Gastrocnemius medialis (tissue), 4 donors: ENCODE measurements around the gene HTATSF1. TPM values are rescaled to one million over a fixed set of nuclear protein-coding genes. Genes with fewer than 3 reads are reported as not detected.

Experiments used
- ATAC-seq, 2 donors: fragments of 150-250 bp; one replicate each; pipeline ENCODE4 v1.9.1; 2016
- DNase-seq, 2 donors: peaks; one replicate each; pipeline ENCODE4 v3.0.0-alpha.2; 2019
- H3K27ac ChIP-seq, 4 donors: fragments of 200-600 bp; sonication (generic); 1 replicate in 1 of 4; 2 replicates in 3 of 4; pipeline ENCODE4 v1.5.1; 2016 to 2018; ENCODE audit warnings: mild to moderate bottlenecking in 2 of 4, moderate library complexity in 1 of 4
- H3K27me3 ChIP-seq, 3 donors: fragments of 200-600 bp; sonication (generic) in 2 of 3; 1 replicate in 1 of 3; 2 replicates in 2 of 3; pipeline versions ENCODE4 v1.5.1 to v1.6.0; 2016 to 2019; ENCODE audit warnings: mild to moderate bottlenecking in 1 of 3, moderate library complexity in 1 of 3
- H3K36me3 ChIP-seq, 2 donors: fragments of 200-600 bp; sonication (generic) in 1 of 2; one replicate each; pipeline ENCODE4 v1.5.1; 2017 to 2018
- H3K4me1 ChIP-seq, 2 donors: fragments of 200-600 bp; sonication (generic) in 1 of 2; one replicate each; pipeline ENCODE4 v1.5.1; 2016 to 2017; ENCODE audit warnings: mild to moderate bottlenecking in 2 of 2
- H3K4me3 ChIP-seq, 4 donors: fragments of 200-600 bp; sonication (generic) in 3 of 4; 1 replicate in 1 of 4; 2 replicates in 3 of 4; pipeline ENCODE4 v1.5.1; 2016 to 2019; ENCODE audit warnings: mild to moderate bottlenecking in 2 of 4
- H3K9me3 ChIP-seq, 3 donors: fragments of 200-600 bp; sonication (generic) in 2 of 3; 1 replicate in 1 of 3; 2 replicates in 2 of 3; pipeline ENCODE4 v1.5.1; 2016 to 2019
- CTCF ChIP-seq, 5 experiments: fragments of 450-650 bp in 3 of 5; fragments of 200-600 bp in 2 of 5; sonication (generic) in 2 of 5; IDR thresholded peaks in 4 of 5; conservative IDR thresholded peaks in 1 of 5; 1 replicate in 4 of 5; 2 replicates in 1 of 5; pipeline ENCODE4 v1.5.1; 2016 to 2019; ENCODE audit warnings: antibody characterized with exemption in 5 of 5, mild to moderate bottlenecking in 3 of 5, moderate library complexity in 3 of 5
- POLR2A ChIP-seq, 2 donors: fragments of 450-650 bp; IDR thresholded peaks; one replicate each; pipeline ENCODE4 v1.6.1; 2017; ENCODE audit warnings: antibody characterized with exemption in 2 of 2, mild to moderate bottlenecking in 2 of 2, moderate library complexity in 2 of 2
- in situ Hi-C, 4 donors: fragments of 200-750 bp; cut with MboI; loops; one replicate each; pipeline versions ENCODE4 v1.15.0 to v1.8.0; 2017; ENCODE audit warnings: low sequenced_read_pairs in 4 of 4
- intact Hi-C: fragments of 100-400 bp; cut with DNase I; formaldehyde crosslinking; loops from one replicate; pipeline ENCODE4 v1.15.1; 2023; ENCODE audit warnings: low total_unique reads
- total RNA-seq, 4 donors: library from RNA; depleted of rRNA; stranded (reverse); fragments of >200 nt; gene quantifications; one replicate each; pipeline versions ENCODE4 v1.1.0 to v1.2.3, GENCODE V29; 2016

HTATSF1 gene
- total RNA-seq, 4 donors from 2014 or later: 97.5 to 157 (median 114) TPM

DNA sequence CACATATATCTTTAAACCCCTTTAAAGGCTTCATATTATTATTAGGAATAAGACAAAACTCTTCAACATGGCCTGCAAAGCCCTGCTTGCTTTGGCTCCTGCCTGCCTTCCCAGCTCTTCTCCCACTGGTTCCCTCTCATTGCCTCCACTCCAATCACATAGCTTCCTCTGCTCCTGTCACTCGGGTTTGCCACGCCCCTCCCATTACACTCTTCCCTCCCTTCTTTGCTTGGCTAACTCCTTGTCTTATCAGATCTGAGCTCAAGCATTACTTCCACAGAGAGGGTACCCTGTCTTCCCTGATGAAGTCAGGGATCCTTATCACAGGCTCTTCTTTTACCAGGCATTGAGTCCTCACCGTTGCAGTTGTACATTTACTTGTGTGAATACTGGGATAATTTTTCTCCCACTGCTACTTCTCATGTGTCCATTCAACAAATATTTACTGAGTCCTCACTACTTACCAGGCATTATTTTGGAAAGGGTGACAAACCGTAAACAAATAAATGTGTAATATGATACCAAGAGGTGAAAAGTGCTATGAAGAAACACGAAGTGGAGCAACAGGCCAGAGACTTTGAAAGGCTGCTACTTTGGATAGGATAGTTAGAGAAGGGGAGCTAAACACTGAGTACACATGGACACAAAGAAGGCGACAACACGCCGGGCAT is 31.4 kb downstream of the HTATSF1 start:
- Histone ChIP-seq H3K4me3 (no peak overlapping the region), H3K36me3 (no peaks in the 10 kb centered on the region), H3K9me3 (no peaks in the 10 kb centered on the region), H3K4me1 (peaks cover 11 to 14% of the 10 kb centered on the region in 2 donors), H3K27me3 (no peaks in the 10 kb centered on the region), H3K27ac (no peak overlapping the region)
- peak in 1 of 2 donors; percentile 37 for ATAC-seq
- no peak for TF ChIP-seq CTCF (IDR thresholded peaks at IDR 0.05 in 4 of 5, conservative IDR thresholded peaks at IDR 0.05 in 1 of 5)
- no peak for TF ChIP-seq POLR2A (IDR thresholded peaks at IDR 0.05)
- in situ Hi-C loops: no loop called here
- intact Hi-C loops: loop anchor here (10.0 kb wide), 1 partner anchor 254 kb away; no protein-coding TSS in a partner anchor
- no peak for DNase-seq

GRCh38 chrX:136529795-136530194 is 32.4 kb downstream of the HTATSF1 start:
- Histone ChIP-seq H3K9me3 (no peaks in the 10 kb centered on the region), H3K4me1 (peaks cover 11 to 14% of the 10 kb centered on the region in 2 donors), H3K4me3 (no peak overlapping the region), H3K36me3 (no peaks in the 10 kb centered on the region), H3K27ac (no peak overlapping the region), H3K27me3 (no peaks in the 10 kb centered on the region)
- DNase-seq (no peak), ATAC-seq (no peak)
- TF ChIP-seq POLR2A (IDR thresholded peaks at IDR 0.05) (no peak), CTCF (IDR thresholded peaks at IDR 0.05 in 4 of 5, conservative IDR thresholded peaks at IDR 0.05 in 1 of 5) (no peak)
- in situ Hi-C loops: no loop called here
- intact Hi-C loops: loop anchor here (10.0 kb wide), 1 partner anchor 255 kb away; no protein-coding TSS in a partner anchor

DNA sequence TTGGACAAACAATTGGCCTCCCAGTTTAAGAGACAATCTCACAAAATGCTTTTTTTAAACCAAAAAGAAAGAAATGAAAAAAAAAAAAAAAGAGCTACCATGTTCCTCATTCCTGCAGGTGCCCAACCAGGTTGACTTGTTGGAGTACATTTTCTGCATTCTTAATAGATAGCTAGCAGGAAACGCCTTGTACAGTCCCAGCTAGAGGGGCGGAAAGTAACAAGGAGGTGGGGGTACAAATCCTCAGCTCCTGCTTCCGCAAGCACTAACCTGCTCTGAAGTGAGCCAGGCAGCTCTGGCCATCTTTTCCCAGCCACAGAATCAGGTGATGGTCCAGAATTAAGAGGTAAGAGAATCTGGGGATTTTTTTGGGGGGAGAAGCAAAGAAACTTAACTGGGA is 34.6 kb downstream of the HTATSF1 start, which contains the start of gene VGLL1:
TSS of gene VGLL1 (plus strand) at position 265 of the 400 bp plus-strand sequence. CDS start 3,806 bp downstream, outside the sequence.
- H3K4me3 ChIP-seq: no peak within 1 kb of the TSS

GRCh38 chrX:136534131-136534530 is 36.7 kb downstream of the HTATSF1 start:
- H3K36me3 ChIP-seq: no peaks in the 10 kb centered on the region
- TF ChIP-seq POLR2A (IDR thresholded peaks at IDR 0.05): no peak
- ATAC-seq (no peak), DNase-seq (no peak)
- no peaks in the 10 kb centered on the region for H3K4me1 ChIP-seq
- intact Hi-C loops: no loop called here
- in situ Hi-C loops: no loop called here
- no peaks in the 10 kb centered on the region for H3K27me3 ChIP-seq
- no peak overlapping the region for H3K27ac ChIP-seq
- no peaks in the 10 kb centered on the region for H3K9me3 ChIP-seq
- H3K4me3 ChIP-seq: no peak overlapping the region

More for the DNA sequence above, 34.6 kb downstream of the HTATSF1 start, which contains the start of gene VGLL1:
- Histone ChIP-seq H3K27me3 (no peaks in the 10 kb centered on the region), H3K36me3 (no peaks in the 10 kb centered on the region), H3K27ac (no peak within 1 kb of the TSS), H3K4me1 (no peaks in the 10 kb centered on the region), H3K9me3 (no peaks in the 10 kb centered on the region)
- intact Hi-C loops: no loop called here
- DNase-seq: no peak
- TF ChIP-seq CTCF (IDR thresholded peaks at IDR 0.05 in 4 of 5, conservative IDR thresholded peaks at IDR 0.05 in 1 of 5) (no peak), POLR2A (IDR thresholded peaks at IDR 0.05) (no peak)
- ATAC-seq: no peak
- in situ Hi-C loops: no loop called here

DNA sequence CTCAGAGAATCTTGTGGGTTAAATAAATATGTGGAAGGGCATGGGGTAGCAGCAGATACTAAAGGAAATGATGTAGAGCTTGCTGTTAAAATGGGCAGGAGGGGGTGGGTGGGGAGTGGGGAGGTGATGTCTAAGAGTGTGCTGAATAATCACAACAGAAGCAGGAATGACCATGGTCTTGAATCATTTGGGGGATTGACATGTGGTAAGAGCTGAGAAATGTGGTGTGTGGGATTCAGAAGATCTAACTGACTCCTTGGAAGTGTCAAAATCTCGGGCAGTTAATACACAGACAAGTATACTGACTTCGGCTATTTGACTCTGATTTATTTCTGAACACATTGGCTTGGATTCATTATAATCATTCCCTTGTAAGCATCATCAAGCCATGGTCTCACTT is 41.4 kb downstream of the HTATSF1 start:
- in situ Hi-C loops: no loop called here
- H3K9me3 ChIP-seq: no peaks in the 10 kb centered on the region
- DNase-seq: no peak
- no peak overlapping the region for H3K4me3 ChIP-seq
- no peaks in the 10 kb centered on the region for H3K27me3 ChIP-seq
- H3K36me3 ChIP-seq: no peaks in the 10 kb centered on the region
- ATAC-seq: no peak
- TF ChIP-seq CTCF (IDR thresholded peaks at IDR 0.05 in 4 of 5, conservative IDR thresholded peaks at IDR 0.05 in 1 of 5) (no peak), POLR2A (IDR thresholded peaks at IDR 0.05) (no peak)
- intact Hi-C loops: no loop called here
- H3K27ac ChIP-seq: no peak overlapping the region
- no peaks in the 10 kb centered on the region for H3K4me1 ChIP-seq
